Keratinocyte (primary cell): Measurements from ENCODE around the gene ACSL3. TPM values are rescaled to one million over a fixed set of nuclear protein-coding genes. Genes with fewer than 3 reads are reported as not detected.
A peak's percentile ranks its signal among the peaks of the same experiment; 100 is the strongest.

Experiments
- DNase-seq: peaks from one replicate; pipeline ENCODE4 v3.0.0-alpha.2; 2011; ENCODE audit warnings: low read depth, missing footprints, low spot score
- FAIRE-seq: peaks from 2 replicates; lab custom pipeline; 2011; peaks lifted over from hg19 to GRCh38; lab: Jason Lieb, UNC
- H2AFZ ChIP-seq: 2 replicates; pipeline ENCODE4 v1.6.0; 2012; ENCODE audit warnings: low read length, control low read depth, inconsistent platforms; ENCODE audit not compliant: control insufficient read depth
- H3K27ac ChIP-seq: 2 replicates; pipeline ENCODE4 v1.5.1; 2011; ENCODE audit warnings: low read length; ENCODE audit not compliant: control insufficient read depth, insufficient read depth
- H3K27me3 ChIP-seq: 3 replicates; pipeline ENCODE4 v1.6.0; 2011; ENCODE audit warnings: low read length; ENCODE audit not compliant: control insufficient read depth, insufficient read depth; ENCODE audit errors: extremely low read depth
- H3K36me3 ChIP-seq, 2 experiments: 2 replicates in 1 of 2; 3 replicates in 1 of 2; pipeline ENCODE4 v1.5.1; 2011; ENCODE audit warnings: low read length in 2 of 2, mild to moderate bottlenecking in 1 of 2; ENCODE audit not compliant: control insufficient read depth in 2 of 2, insufficient read depth in 2 of 2; ENCODE audit errors: extremely low read depth in 1 of 2
- H3K4me1 ChIP-seq: 3 replicates; pipeline ENCODE4 v1.5.1; 2011; ENCODE audit warnings: low read length; ENCODE audit not compliant: control insufficient read depth, insufficient read depth; ENCODE audit errors: extremely low read depth
- H3K4me2 ChIP-seq: 3 replicates; pipeline ENCODE4 v1.6.0; 2011; ENCODE audit warnings: low read depth, low read length; ENCODE audit not compliant: control insufficient read depth, insufficient read depth; ENCODE audit errors: extremely low read depth
- H3K4me3 ChIP-seq, 3 experiments: fragments of 200-600 bp in 1 of 3; sonication (generic) in 1 of 3; 2 replicates in 2 of 3; 3 replicates in 1 of 3; pipeline ENCODE4 v1.5.1; 2011 to 2016; ENCODE audit warnings: low read length in 3 of 3, mild to moderate bottlenecking in 3 of 3, control low read depth in 2 of 3, inconsistent platforms in 1 of 3, low read depth in 1 of 3, mixed read lengths in 1 of 3, mixed run types in 1 of 3, moderate library complexity in 1 of 3; ENCODE audit not compliant: control insufficient read depth in 2 of 3, insufficient read depth in 2 of 3; ENCODE audit errors: extremely low read depth in 1 of 3
- H3K79me2 ChIP-seq: 2 replicates; pipeline ENCODE4 v1.6.0; 2012; ENCODE audit warnings: low read length; ENCODE audit not compliant: control insufficient read depth, insufficient read depth
- H3K9ac ChIP-seq: 3 replicates; pipeline ENCODE4 v1.6.0; 2011; ENCODE audit warnings: low read length; ENCODE audit not compliant: control insufficient read depth, insufficient read depth; ENCODE audit errors: extremely low read depth
- H3K9me1 ChIP-seq: 3 replicates; pipeline ENCODE4 v1.6.0; 2011; ENCODE audit warnings: low read length; ENCODE audit not compliant: control insufficient read depth, insufficient read depth; ENCODE audit errors: extremely low read depth
- H3K9me3 ChIP-seq: 2 replicates; pipeline ENCODE4 v1.5.1; 2012; ENCODE audit warnings: low read depth, low read length; ENCODE audit not compliant: control insufficient read depth
- H4K20me1 ChIP-seq: 3 replicates; pipeline ENCODE4 v1.6.0; 2011; ENCODE audit warnings: low read length; ENCODE audit not compliant: control insufficient read depth, insufficient read depth; ENCODE audit errors: extremely low read depth
- EZH2 ChIP-seq: IDR thresholded peaks from one replicate; pipeline ENCODE4 v1.6.1; 2012; ENCODE audit warnings: inconsistent platforms, mild to moderate bottlenecking, low read length, moderate library complexity
- dilution Hi-C: fragments of 300-500 bp; cut with MboI; formaldehyde crosslinking; loops from one replicate; pipeline ENCODE4 v1.7.0; 2020; ENCODE audit warnings: low sequenced_read_pairs; ENCODE audit not compliant: extremely low pct_ligation_motif_present
- polyA plus RNA-seq, 5 experiments: library from polyadenylated mRNA; depleted of rRNA in 3 of 5; stranded (reverse) in 3 of 5; stranded (forward) in 1 of 5; unstranded in 1 of 5; fragments of >200 nt; gene quantifications; 1 replicate in 1 of 5; 2 replicates in 3 of 5; 3 replicates in 1 of 5; pipeline versions ENCODE4 v1.2.1 to v1.2.3, GENCODE V29; 2011 to 2012; ENCODE audit warnings: missing spikeins in 2 of 5, low read depth in 1 of 5, low replicate concordance in 1 of 5
- TF ChIP-seq, protein P1 (sequence below), 3 experiments: IDR thresholded peaks in 1 of 3; conservative IDR thresholded peaks in 1 of 3; optimal IDR thresholded peaks in 1 of 3; 2 replicates in 2 of 3; 3 replicates in 1 of 3; pipeline versions ENCODE3 to v1.5.1; 2011; ENCODE audit warnings: low read length in 3 of 3, mild to moderate bottlenecking in 3 of 3, moderate library complexity in 2 of 3, control low read depth in 1 of 3, inconsistent platforms in 1 of 3; ENCODE audit not compliant: insufficient read depth in 2 of 3; ENCODE audit errors: extremely low read depth in 1 of 3

Gene ACSL3
- polyA plus RNA-seq, 1 donor (not counting 4 experiments of a cell fraction or from before 2014, with no cell fraction given): 197 TPM

GRCh38 chr2:222897898-222898297 lies 37.1 kb downstream of the ACSL3 start:
- Histone ChIP-seq H3K27me3 (no peaks in the 10 kb centered on the region), H3K79me2 (peaks cover 66% of the 10 kb centered on the region), H2AFZ (no peak overlapping the region), H3K9me3 (no peaks in the 10 kb centered on the region), H3K36me3 (peaks cover 4 to 8% of the 10 kb centered on the region in 2 experiments), H3K4me3 (no peak overlapping the region), H4K20me1 (peaks cover 5% of the 10 kb centered on the region), H3K9me1 (peaks cover 2% of the 10 kb centered on the region), H3K4me1 (peaks cover 36% of the 10 kb centered on the region), H3K4me2 (no peak overlapping the region), H3K27ac (no peak overlapping the region), H3K9ac (no peak overlapping the region)
- no peak for FAIRE-seq
- no peak for DNase-seq
- dilution Hi-C loops: no loop called here
- TF ChIP-seq EZH2: no peak
- TF ChIP-seq, protein P1, sequence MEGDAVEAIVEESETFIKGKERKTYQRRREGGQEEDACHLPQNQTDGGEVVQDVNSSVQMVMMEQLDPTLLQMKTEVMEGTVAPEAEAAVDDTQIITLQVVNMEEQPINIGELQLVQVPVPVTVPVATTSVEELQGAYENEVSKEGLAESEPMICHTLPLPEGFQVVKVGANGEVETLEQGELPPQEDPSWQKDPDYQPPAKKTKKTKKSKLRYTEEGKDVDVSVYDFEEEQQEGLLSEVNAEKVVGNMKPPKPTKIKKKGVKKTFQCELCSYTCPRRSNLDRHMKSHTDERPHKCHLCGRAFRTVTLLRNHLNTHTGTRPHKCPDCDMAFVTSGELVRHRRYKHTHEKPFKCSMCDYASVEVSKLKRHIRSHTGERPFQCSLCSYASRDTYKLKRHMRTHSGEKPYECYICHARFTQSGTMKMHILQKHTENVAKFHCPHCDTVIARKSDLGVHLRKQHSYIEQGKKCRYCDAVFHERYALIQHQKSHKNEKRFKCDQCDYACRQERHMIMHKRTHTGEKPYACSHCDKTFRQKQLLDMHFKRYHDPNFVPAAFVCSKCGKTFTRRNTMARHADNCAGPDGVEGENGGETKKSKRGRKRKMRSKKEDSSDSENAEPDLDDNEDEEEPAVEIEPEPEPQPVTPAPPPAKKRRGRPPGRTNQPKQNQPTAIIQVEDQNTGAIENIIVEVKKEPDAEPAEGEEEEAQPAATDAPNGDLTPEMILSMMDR (optimal IDR thresholded peaks at IDR 0.05 in 1 of 3, IDR thresholded peaks at IDR 0.05 in 1 of 3, conservative IDR thresholded peaks at IDR 0.05 in 1 of 3; ENCODE audit: extremely low read depth in 1 of 3, insufficient read depth in 2 of 3, low read length in 3 of 3): no peak

DNA sequence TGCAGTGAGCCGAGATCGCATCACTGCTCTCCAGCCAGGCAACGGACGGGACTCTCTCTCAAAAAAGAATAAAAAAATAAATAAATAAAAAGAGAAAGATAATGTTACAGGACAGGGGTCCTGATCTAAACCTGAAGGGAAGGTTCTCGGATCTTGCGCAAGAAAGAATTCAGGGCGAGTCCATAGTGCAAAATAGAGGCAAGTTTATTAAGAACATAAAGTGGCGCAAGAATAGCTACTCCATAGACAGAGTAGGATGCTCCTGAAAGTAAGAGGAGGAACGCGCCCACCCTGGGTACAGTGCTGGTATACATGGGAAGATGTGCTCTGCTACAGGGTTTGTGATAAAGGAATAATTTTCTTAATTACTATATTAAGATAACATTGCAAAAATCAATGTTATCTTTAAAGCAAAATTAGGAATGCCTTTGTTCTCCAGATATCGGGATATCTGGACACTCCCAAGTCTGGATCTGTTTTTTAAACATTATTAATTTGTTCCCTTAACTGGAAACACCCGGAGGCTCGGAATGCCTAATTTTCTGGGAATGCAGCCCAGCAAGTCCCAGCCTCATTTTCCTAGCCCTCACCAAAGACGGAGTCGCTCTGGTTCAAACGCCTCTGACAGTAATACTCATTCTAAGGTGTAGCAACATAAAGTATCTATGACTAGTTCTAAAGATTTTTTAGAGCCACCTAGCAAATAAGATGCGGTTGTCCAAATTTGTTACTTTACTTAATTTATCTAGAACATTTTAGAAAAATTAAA lies 38.8 kb downstream of the ACSL3 start:
- H4K20me1 ChIP-seq: no peaks in the 10 kb centered on the region
- H3K79me2 ChIP-seq: peaks cover 64% of the 10 kb centered on the region
- peaks cover 2% of the 10 kb centered on the region for H3K9me1 ChIP-seq
- peak overlapping the region; percentile 34 for H3K27ac ChIP-seq
- H3K4me3 ChIP-seq: no peak overlapping the region
- FAIRE-seq (peak; percentile 65), DNase-seq (no peak)
- H3K27me3 ChIP-seq: no peaks in the 10 kb centered on the region
- dilution Hi-C loops: no loop called here
- H3K4me1 ChIP-seq: peaks cover 41% of the 10 kb centered on the region
- no peaks in the 10 kb centered on the region for H3K9me3 ChIP-seq
- H3K4me2 ChIP-seq: peak overlapping the region; percentile 37
- TF ChIP-seq, protein P1 (optimal IDR thresholded peaks at IDR 0.05 in 1 of 3, IDR thresholded peaks at IDR 0.05 in 1 of 3, conservative IDR thresholded peaks at IDR 0.05 in 1 of 3; ENCODE audit: extremely low read depth in 1 of 3, insufficient read depth in 2 of 3, low read length in 3 of 3): no peak
- no peak for TF ChIP-seq EZH2
- H3K36me3 ChIP-seq: peaks cover 4 to 9% of the 10 kb centered on the region in 2 experiments
- no peak overlapping the region for H3K9ac ChIP-seq
- no peak overlapping the region for H2AFZ ChIP-seq
